GM18508 (cell line): ENCODE measurements around the gene HECTD1.
"Not testable (repeated sequence)": the region's sequence is repeated elsewhere in the genome, so short reads cannot be mapped to it uniquely, and the experiment has no call there.

Source experiments
- ATAC-seq: cut with Tn5 transposase; IDR thresholded peaks from one replicate; pipeline ENCODE4 v1.9.1; 2021; ENCODE audit warnings: moderate number of reproducible peaks; ENCODE audit not compliant: insufficient read depth, unreplicated experiment

HECTD1 gene

DNA sequence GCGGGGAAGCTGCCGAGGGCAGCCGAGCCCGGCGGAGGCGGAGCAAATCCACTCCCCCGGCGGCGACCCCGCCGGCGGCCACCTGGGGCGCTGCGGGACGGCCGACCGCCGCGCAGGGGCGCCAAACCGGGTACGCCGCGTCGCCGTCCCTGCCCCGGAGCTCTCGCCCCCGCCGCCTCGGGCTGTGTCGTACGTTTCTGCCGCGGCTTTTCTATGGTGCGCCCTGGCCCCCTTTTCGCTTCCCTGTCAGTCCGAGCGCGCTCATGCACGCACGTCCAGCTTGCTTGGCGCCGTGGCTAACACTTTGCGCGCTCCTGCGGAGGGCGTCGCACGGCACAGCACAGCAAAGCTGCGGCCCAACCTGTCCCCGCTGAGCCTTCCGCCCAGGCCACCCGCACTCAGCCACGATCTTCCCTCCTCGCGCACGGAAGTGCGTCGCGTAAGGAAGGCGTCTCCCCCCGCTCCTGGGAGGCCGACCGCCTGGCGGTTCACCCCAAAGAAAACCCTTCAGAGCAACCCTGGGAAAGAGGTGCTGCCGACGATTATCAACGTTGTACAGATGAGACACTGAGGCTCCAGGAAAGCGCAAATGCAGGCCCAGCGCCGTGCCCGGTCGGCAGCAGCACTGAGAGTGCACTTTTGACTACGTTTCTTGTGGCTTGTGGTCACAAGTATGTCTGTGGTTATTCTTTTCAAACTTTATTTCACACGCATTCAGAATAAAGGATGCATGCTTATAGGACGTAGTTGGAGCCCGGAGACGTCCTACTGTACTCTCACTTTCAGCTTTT, at the start of gene HECTD1:
Gene HECTD1 (minus strand): TSS at position 39 of the 791 bp plus-strand sequence. CDS start 1,857 bp downstream, outside the sequence.
- peak; percentile 58 for ATAC-seq

- ATAC-seq, result no peak
Measured at GRCh38 chr14:31257244-31257553, 49.6 kb upstream of the HECTD1 start.

DNA sequence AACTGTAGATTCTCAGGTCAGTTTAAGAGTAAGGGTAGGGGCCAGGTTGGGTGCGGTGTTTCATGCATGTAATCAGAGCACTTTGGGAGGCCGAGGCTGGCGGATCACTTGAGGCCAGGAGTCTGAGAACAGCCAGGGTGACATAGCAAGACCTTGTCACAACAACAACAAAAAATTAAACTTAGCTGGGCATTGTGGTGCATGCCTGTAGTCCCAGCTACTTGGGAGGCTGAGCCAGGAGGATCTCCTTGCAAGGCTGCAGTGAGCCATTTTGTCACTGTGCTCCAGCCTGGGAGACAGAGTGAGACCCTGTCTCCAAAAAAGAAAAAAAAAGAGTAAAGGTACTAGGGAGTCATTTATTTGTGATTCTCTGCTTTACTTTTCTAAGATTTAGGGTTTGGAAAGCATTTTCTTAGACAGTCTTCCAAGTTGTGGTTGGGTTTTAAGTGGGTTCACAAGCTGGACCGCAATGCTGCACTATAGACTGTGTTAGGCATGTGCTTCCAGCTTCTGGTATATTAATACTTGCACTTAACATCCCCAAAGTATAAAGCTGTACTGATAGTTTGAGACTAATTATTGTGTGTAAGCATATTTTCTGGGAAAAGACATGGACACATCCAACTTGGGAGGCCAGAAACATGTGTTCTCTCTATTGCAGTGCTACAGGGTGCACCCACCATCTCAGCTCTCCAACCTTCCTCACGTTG, 49.1 kb upstream of the HECTD1 start:
- no peak for ATAC-seq

- ATAC-seq, result not testable (repeated sequence)
Measured at GRCh38 chr14:31255918-31256317, 48.3 kb upstream of the HECTD1 start.

DNA sequence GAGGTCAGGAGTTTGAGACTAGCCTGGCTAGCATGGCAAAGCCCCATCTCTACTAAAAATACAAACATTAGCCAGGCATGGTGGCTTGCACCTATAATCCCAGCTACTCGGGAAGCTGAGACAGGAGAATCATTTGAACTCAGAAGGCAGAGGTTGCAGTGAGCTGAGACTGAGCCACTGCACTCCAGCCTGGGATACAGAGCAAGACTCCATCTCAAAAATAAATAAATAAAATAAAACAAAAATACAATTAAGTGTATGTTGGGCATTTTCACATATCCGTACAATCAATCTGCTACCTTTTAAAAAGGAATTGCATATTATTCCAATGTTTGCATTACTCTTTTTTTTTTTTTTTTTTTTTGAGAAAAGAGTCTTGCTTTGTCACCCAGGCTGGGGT, 47.7 kb upstream of the HECTD1 start:
- no peak for ATAC-seq

GRCh38 chr14:31253746-31254471, 46.3 kb upstream of the HECTD1 start:
- ATAC-seq, result no peak

DNA sequence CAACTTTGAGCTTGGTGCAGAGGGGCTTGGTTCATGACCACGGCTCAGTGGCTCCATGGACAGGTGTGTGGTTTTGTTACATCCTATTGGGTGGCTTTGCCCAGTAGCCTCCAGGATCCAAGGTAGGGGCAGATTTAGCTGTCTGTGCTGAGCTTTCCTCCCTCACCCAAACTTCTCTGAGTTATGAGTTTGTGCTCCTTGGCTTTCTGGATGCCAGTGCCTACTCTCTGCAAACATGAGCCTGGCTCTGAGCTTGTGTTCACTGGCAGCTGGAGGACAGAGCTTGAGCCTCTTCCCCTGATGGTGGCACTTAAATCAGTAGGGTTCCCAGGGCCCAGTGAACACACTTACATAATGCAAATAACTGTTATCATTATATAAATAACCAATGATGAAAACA, 45.3 kb upstream of the HECTD1 start:
- no peak for ATAC-seq

DNA sequence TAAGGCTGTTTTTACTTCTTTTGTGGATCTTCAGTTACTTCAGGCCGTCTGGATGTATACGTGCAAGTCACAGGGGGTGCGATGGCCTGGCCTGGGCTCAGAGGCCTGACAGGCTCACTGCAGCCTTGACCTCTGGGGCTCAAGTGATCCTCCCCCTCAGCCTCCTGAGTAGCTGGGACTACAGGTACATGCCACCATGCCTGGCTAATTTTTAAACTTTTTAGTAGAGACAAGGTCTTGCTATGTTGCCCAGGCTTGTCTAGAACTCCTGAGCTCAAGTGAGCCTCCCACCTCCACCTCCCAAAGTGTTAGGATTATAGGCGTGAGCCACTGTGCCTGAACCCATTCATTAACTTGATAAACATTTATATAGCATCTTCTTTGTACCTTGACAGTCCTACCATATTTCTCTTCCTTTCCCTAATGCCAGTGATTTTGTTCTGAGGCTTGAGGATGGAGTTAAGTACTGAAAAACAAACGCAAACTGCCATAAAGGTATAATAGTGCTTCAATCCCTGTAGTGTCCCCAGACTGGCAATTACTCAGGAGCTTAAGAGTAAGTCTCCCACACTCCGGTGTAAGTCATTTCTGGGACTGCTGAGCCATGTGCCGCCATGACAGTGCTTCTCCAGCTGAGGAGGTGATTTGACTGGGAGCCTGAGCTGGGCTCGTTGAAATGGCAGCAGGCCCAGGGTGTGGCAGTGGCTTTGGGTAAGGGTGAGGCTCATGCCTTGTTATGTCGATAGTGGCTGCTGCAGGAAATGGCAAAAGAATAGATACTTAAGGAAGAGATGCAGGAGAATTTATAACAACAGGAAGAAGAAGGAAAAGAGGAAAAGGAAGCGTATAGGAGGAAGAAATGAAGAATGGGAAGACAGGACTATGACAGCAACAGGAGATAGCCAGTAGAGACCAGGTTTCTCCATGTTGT, 43.7 kb upstream of the HECTD1 start:
- no peak for ATAC-seq

DNA sequence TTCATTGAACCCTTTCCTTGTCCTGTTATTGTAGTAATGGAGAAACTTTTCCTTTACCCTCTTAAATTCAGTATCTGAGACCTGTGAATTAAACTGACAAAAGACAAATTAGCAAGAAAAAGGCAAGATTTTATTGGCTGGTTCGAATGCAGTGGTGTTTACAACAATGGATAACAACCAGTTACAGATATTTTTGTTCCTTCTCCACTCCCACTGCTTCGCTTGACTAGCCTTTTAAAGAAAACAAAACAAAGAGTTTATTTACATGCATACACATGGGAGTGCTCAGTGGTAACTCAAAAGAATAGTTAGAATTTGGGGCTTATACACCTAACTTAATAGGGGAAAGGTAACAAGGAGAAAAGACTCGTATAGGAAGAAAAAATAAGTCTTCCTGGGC, 37.0 kb upstream of the HECTD1 start:
- no peak for ATAC-seq

DNA sequence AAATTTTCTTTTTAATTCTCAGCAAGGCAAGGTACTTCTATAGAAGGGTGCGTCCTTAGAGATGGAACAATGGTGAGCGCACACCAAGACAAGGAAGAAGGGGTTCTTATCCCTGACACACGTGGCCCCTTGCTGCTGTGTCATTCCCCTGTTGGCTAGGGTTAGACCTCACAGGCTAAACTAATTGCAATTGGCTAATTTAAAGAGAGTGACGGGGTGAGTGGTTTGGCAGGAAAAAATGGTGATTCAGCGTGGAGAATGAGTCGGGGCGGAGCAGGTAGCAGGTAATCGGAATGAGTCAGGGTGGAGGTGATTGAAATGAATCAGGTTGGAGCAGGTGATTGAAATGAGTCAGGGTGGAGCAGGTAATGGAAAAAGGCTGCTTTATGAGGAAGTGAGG, 36.3 kb upstream of the HECTD1 start:
- no peak for ATAC-seq

DNA sequence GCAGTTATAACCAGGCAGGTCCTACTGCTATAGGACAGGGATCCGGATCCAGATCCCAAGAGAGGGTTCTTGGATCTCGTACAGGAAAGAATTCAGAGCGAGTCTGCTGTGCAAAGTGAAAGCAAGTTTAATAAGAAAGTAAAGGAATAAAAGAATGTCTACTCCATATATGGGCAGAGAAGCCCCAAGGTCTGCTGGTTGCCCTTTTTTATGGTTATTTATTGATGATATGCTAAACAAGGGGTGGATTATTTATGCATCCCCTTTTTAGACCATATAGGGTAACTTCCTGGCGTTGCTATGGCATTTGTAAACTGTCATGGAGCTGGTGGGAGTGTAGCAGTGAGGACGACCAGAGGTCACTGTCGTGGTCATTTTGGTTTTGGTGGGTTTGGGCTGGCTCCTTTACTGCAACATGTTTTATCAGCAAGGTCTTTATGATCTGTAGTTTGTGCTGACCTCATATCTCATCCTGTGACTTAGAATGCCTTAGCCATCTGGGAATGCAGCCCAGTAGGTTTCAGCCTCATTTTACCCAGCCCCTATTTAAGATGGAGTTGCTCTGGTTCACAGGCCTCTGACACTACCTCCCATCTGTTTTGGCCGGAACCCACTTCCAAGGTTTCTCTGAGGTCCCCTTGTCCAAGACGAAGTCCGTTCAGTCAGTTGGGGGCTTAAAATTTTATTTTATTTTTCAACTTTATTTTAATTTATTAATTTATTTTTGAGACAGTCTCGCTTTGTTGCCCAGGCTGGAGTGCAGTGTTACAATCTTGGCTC, 34.8 kb upstream of the HECTD1 start:
- ATAC-seq, result not testable (repeated sequence)

DNA sequence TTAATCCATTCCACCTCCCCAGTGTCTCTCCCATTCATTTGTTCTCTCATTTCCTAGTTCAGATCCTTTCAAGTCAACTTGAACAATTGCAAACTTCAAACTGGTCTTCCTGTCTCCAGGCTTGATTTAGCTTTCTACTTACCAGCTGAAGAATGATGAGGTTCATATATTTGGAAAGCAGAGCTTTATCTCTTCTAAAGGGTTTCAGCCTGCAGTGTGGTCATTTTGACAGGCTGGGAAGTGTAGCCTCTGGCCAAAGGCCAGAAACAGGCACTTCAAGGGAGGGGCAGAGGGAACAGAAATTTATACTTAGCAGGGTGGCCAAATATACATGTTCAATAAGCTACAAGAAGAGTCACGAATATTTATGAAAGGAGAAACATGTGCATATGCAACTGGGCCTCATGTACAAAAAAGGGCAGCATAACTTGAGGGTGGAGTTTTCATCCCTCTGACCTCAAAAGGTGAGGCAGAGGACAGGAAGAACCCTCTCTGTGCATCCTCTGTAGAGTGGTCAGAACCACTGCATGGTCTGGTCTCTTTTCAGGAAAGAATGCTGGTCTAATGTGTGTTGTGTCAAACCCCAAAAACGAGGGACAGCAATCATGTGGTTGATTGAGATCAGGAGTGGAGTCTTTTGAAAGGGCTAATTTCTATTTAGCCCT, 34.0 kb upstream of the HECTD1 start:
- no peak for ATAC-seq

DNA sequence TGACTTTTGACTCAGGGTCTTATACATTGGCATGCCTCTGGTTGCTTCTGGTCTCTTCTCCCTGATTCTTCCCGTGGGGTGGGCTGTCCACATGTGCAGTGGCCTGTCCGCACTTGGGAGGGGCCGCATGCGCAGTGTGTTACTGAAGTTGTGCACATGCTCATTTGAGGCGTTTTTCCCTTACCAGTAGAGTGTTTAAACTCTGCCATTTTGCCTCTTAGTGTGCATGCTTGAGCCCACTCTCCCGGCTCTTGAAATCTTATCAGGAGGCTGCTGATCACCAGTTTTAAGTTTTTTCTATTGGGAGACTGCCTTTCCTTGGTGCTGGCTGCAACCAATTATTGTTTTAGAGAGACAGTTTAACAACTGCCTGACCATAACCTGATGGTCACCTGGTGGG, 32.1 kb upstream of the HECTD1 start:
- ATAC-seq, result no peak

DNA sequence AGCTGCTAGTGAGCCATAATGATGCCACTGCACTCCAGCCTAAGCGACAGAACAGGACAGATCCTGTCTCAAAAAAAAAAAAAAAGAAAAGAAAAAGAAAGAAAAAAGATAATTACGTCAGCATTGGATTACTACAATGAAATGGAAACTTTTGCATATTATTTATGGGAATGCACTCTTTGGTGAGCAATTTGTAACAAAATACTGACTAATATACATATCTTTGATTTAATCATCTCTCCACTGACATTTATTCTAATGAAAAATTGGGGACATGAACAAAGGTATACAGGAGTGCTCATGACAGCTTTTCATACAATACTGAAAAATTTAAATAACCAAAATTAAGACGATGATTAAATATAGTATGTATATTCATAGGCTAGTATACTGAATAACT, 27.9 kb upstream of the HECTD1 start:
- ATAC-seq, result no peak

GRCh38 chr14:31232081-31232480, 24.5 kb upstream of the HECTD1 start:
- ATAC-seq, result no peak

GRCh38 chr14:31231272-31231671, 23.7 kb upstream of the HECTD1 start:
- ATAC-seq, result not testable (repeated sequence)

DNA sequence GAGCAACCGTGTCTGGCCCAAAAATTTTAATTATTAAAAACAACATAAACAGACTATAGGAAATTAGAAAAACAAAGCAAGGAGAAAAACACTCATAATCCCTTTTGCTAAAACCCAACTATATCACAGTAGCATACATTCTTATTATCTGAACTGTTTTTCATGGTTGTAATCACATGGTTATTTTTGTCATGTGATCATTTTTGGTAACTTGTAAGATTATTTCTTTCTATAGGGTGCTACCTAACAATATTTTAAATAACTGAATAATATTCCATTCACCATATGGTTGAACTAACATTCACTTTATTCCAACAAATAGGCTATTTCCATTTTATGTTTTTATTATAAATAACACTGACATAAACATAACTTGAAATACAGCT, 23.0 kb upstream of the HECTD1 start:
- no peak for ATAC-seq

DNA sequence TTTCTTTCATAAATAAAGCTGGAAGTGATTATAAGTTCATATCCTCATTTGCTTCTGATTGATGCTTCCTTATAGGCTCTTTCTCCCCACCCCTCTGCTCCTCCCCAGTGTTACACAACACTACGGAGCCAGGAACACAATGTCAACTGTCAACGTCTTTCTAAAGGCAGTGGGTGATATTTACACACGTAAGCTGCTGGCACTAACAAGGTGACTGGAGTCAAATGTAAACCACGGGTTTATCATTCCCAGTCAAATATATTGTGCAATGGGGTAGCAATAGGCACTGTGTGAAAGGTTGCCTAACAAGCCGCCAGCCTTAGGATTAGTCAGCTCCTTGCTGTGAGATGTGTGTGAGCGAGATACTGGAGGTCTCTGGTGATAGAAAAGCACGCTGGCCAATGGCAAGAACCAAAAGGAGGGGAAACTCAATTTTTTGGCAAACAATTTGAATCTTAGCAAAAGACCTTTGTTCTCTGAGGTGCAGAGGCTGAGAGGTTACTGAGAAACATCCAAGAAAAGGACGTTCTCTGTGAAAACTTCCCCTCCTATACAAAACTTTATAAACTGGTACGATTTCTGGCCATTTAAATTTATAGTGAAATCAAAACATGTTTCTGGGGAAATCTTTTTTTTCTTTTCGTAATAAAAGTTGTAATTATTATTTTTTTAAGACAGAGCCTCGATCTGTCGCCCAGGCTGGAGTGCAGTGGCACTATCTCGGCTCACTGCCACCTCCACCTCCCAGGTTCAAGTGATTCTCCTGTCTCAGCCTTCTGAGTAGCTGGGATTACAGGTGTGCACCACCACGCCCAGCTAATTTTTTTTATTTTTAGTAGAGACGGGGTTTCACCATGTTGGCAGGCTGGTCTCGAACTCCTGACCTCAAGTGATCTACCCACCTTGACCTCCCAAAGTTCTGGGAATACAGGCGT, 22.3 kb upstream of the HECTD1 start:
- ATAC-seq, result no peak
